HG02981 (cell line): Measurements from ENCODE around the gene RRP9.
"Not testable (repeated sequence)": the region's sequence is repeated elsewhere in the genome, so short reads cannot be mapped to it uniquely, and the experiment has no call there.

Experiments
- ATAC-seq: cut with Tn5 transposase; IDR thresholded peaks from one replicate; pipeline ENCODE4 v1.9.1; 2021; ENCODE audit warnings: mild to moderate bottlenecking, moderate library complexity; ENCODE audit not compliant: unreplicated experiment

RRP9 gene, protein sequence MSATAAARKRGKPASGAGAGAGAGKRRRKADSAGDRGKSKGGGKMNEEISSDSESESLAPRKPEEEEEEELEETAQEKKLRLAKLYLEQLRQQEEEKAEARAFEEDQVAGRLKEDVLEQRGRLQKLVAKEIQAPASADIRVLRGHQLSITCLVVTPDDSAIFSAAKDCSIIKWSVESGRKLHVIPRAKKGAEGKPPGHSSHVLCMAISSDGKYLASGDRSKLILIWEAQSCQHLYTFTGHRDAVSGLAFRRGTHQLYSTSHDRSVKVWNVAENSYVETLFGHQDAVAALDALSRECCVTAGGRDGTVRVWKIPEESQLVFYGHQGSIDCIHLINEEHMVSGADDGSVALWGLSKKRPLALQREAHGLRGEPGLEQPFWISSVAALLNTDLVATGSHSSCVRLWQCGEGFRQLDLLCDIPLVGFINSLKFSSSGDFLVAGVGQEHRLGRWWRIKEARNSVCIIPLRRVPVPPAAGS

DNA sequence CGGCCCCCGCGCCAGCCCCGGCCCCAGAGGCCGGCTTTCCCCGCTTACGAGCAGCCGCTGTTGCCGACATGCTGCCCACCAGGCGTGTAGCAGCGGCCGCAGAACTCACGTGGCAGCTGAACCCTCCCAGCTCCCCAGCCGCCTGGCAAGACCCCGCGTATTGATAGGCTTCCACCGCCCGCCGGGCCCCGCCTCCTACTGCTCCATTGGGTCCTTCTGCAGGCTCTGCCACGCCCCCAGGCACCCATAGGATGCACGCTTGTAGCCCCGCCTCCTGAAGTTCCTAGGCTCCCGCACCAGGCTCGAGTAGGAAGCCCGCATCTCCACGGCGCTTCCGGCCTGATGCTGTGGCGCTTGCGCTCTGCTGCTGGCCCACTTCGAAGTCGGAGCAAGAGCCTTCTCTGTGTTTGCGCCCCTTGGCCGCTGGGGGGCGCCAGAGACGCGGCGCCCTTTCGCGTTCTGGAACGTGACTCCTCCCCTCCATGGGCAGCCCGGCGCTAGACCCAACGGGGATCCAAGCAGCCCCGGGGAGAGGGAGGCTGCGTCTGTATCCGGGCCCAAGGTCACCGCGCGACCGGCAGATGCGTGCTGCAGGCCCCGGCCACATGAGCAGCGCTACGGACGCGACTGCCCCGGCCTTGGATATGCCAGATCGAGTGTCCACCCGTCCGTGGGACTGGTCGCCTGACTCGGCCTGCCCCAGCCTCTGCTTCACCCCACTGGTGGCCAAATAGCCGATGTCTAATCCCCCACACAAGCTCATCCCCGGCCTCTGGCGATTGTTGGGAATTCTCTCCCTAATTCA is at the start of gene RRP9, which contains the start of gene PARP3:
Gene RRP9, minus strand, starts transcription at position 107 of the 805 bp plus-strand sequence. Its CDS starts 37 bp downstream, at position 70.
Gene PARP3, plus strand, starts transcription at position 566 of the 805 bp plus-strand sequence. CDS start 993 bp downstream, outside the sequence.
- peak; percentile 89 for ATAC-seq

DNA sequence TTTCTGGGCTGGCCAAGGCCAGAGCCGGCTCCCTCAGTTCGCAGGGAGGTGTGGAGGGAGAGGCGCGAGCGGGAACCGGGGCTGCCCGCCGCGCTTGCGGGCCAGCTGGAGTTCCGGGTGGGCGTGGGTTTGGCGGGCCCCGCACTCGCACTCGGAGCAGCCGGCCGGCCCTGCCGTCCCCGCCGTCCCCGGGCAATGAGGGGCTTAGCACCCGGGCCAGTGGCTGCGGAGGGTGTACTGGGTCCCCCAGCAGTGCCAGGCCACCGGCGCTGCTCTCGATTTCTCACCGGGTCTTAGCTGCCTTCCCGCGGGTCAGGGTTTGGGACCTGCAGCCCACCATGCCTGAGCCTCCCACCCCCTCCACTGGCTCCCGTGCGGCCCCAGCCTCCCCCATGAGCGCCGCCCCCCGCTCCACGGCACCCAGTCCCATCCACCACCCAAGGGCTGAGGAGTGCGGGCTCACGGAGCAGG is 48.8 kb upstream of the RRP9 start:
- ATAC-seq: not testable (repeated sequence)

DNA sequence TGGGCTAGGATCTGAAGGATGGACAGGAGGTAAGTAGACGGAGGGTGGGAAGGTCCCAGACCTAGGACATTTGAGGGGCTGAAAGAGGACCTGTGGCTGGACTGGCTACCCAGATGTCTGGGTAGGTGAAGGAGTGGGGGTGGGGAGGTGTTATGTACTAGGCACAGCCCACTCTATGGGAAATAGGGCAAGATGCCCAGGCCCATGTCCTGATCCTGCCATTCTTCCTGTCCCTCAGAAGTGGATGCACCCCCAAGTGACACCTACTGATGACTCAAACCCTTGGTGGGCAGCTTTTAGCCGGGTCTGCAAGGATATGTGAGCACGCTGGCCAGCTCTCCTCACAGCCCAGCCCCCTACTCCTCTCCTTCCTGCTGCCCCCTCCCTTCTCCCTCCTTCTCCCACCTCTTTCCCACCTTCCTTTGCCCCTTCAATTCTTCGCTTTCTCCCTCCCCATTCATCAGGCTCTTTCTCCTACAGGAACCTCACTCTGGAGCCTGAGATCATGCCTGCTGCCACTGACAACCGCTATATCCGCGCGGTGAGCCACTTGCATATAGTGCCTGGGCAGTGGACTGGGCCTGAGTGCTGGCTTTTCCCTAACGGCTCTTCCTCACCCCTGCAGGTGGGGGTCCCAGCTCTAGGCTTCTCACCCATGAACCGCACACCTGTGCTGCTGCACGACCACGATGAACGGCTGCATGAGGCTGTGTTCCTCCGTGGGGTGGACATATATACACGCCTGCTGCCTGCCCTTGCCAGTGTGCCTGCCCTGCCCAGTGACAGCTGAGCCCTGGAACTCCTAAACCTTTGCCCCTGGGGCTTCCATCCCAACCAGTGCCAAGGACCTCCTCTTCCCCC is 46.8 kb upstream of the RRP9 start:
- no peak for ATAC-seq

DNA sequence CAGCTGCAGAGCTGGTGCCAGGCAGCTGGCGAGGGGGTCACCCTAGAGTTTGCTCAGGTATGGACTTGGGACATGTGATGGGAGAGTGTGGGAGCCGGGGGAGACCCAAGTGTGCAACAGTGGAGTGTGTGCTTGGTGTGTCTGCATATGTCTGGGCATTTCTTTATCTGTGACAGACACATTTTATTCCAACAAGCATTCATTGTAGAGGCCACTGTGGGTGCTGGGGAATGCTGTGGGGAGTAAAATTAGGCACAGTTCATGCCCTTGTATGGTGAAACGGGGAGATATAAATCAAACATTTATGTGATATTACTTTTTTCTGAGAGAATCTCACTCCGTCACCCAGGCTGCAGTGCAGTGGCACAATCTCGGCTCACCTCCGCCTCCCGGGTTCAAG is 45.9 kb upstream of the RRP9 start:
- no peak for ATAC-seq

DNA sequence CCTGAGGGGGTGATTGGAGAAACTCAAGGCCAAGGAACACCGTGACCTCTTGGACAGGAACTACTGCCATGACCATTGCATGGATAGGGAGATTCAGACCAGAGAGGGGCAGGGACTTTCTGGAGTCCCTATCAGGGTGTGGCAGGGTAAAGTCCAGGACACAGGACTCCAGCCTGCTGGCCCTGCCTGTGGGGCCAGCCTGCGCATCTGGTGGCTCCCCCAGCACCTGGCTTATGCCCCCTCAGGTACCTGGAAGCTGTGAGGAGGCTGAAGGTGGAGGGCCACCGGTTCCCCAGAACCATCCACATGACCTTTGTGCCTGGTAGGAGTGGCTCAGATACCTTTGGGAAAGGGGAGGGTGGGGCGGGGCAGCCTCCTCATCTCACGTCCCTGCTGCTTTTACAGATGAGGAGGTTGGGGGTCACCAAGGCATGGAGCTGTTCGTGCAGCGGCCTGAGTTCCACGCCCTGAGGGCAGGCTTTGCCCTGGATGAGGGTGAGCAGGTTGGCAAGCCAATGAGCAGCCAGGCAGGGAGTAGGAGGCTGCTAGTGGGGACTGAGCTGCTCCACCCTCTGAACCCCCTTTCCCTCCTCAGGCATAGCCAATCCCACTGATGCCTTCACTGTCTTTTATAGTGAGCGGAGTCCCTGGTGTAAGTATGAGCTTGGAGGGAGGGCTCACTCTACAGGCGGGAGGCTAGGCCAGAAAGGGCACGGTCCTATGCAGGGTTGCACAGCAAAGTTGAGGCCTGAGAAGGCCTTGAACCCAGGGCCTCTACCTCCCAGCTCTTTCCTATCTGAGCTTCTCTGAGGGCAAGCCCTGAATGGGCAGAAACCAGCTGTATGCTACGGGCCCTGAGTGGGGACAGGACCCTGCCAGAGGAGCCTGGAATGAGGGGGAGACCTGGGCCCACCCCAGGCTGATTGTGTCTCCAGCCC is 44.6 kb upstream of the RRP9 start:
- ATAC-seq: no peak

DNA sequence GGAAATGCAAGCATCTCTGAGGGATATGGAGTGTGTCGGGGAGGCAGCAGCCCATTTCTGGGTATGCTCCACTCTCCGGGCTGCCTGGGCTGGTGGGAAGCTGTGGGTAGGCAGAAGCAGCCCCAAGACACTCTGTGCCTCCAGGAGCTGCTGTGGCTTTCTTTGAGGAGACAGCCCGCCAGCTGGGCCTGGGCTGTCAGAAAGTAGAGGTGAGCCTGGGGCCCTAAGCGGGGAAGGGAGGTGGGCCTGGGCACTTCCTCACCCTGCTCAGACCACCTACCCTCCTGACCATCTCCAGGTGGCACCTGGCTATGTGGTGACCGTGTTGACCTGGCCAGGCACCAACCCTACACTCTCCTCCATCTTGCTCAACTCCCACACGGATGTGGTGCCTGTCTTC is 43.4 kb upstream of the RRP9 start:
- ATAC-seq: no peak

DNA sequence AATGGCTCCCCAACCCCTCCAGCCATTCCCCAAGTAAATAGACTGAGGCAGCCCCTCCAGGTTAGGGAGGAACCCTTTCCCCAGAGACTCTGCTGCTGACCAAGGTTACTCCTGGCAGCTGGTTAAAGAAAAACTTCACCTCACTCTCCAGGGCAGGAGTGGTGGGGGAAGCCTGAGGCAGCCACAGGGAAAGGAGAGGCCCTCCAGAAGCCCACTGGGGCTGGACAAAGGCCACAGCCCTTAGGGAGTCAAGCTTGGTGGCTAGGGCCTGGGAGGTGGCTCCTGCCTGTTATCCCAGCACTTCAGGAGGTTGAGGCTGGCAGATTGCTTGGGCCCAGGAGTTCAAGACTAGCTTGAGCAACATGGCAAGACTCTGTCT is 42.6 kb upstream of the RRP9 start:
- ATAC-seq: no peak

DNA sequence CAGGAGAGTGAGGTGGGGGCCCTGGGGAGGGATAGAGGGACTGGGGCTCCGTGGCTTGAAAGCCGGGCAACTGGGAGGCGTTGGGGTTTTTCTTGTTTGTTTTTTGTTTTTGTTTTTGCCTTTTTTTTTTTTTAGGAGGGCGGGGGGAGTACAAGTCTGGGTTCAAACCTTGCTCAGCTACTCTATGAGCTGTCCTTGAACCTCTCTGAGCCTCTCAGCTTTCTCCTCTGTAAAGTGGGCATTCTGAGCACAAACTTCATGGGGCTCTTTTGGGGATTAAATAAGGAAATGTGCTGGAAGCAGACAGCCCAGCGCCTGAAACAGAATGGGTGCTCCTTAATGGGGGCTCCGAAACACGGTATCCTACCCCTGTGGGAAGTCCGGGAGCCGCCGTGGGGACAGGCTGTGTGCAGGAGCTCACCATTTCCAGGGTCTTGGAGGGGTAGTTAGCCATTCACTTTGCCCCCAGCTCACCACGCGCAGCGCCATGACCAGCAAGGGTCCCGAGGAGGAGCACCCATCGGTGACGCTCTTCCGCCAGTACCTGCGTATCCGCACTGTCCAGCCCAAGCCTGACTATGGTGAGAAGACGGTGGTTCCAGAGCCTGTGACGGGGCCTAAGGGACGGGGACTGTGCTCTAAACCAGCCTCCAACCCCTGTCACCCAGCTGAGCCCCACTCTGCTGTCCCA is 42.0 kb upstream of the RRP9 start:
- ATAC-seq: no peak

DNA sequence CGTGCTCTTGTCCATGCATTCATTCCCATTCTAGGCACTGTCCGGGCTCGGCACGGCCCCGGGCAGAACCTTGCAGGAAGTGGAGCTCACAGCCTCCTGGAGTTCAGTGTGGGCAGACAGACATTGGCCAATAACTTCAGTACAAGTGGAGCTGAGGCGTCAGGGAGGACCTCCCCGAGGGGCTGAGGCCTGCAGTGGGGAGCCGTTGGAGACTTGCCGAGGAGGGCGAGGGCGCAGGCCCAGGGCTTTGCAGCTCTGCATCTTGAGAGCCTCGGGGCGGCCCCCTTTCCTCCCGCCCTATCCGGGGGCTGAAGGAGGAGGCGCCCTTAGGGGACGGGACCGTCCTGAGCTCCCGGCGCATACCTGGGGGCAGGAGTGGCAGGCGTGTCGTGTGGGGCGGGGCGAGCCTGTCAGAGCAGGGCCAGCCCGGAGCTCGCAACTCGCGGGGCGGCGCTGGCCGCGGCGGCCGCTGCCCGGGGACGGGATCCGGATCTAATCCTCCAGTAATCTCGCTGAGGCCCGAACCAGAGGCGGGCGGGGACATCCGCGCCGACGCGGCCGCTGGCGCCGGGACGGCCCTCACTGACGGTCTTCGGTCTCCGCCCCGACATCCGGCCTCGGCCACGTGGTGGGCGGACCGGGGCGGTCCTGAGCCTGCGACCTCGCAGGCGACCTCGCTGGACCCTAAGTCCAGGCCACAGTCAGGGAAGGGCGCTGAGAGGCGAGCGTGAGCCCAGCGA is 41.3 kb upstream of the RRP9 start, which contains the start of gene ACY1:
Gene ACY1, plus strand, starts transcription at position 698 of the 740 bp plus-strand sequence. CDS start 530 bp downstream, outside the sequence.
- peak; percentile 59 for ATAC-seq

DNA sequence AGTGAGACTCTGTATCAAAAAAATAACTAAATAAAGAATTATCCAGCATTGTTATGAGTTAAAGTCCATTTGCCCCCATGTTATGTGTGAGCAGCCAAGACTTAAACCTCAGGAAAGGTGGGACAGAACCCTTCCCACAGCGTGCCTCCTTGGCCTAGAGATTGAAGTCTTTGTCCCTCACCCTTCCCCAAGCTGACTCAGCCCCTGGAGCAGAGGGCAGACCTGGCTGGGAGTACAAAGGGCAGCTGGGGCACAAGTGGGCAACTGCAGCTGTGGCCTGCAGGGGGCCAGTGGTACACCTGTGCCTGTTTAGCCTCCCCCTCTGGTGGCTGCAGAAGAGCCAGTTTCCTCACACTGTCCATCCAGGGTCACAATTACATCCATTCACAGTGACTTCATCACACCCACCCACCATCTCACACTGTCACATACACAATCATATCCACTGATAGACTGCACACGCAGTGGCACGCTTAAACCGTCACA is 40.7 kb upstream of the RRP9 start:
- peak; percentile 51 for ATAC-seq

DNA sequence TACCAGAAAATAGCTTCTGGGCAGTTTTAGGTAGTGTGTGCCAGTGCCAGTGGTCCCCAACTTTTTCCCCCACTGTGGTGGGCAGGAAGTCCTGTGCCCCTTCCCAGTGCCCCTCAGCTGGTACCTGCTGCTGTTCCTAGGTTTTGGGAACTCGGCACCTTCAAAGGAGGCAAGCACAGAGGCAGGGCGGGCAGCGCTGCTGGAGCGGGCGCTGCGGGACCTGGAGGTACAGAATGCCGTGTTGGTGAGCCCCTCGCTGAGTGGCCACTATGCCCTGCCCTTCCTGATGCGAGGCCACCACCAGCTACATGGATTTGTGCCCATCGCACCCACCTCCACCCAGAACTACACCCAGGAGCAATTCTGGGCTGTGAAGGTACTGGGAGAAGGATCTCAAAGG is 38.5 kb upstream of the RRP9 start:
- ATAC-seq: no peak

DNA sequence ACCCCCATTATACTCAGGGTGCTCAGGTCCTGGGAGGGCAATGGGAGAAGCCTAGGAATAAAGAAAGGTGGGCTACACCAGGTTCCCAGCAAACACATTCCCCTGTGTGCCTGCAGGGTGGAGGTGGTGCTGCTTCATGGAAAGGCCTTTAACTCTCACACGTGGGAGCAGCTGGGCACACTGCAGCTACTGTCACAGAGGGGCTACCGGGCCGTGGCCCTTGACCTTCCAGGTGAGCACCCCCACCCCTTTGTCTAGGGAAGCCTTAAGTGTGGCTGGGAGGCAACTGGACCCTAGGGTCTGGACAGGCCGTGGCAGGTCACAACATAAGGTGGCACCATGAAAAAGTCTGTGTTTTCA is 36.4 kb upstream of the RRP9 start:
- ATAC-seq: no peak

DNA sequence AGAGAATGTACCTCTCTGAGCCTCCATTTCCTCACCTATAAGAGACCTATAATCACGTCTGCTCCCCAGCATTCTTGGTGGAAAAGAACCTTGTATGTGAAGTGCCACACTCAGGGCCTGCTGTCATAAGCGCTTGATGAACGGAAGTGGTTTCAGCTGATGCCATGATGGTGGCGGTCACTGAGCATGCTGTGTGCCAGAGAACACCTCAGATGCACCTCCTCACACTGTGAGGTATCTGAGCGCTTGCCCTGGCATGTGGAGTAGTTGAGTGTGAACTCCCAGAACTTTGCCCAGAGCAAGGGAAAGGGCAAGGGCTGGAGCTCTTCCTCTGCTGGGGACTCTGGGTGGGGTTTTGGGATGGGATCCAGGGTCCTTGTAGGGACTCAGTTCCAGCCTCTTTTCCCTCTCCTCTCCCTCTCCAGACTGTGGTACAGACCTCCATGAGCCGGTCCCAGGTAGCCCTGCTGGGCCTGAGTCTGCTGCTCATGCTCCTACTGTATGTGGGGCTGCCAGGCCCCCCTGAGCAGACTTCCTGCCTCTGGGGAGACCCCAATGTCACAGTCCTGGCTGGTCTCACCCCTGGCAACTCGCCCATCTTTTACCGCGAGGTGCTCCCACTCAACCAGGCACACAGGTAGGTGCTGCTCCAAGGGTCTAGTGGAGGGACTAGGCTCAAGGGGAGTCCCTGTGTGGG is 35.9 kb upstream of the RRP9 start:
- no peak for ATAC-seq

DNA sequence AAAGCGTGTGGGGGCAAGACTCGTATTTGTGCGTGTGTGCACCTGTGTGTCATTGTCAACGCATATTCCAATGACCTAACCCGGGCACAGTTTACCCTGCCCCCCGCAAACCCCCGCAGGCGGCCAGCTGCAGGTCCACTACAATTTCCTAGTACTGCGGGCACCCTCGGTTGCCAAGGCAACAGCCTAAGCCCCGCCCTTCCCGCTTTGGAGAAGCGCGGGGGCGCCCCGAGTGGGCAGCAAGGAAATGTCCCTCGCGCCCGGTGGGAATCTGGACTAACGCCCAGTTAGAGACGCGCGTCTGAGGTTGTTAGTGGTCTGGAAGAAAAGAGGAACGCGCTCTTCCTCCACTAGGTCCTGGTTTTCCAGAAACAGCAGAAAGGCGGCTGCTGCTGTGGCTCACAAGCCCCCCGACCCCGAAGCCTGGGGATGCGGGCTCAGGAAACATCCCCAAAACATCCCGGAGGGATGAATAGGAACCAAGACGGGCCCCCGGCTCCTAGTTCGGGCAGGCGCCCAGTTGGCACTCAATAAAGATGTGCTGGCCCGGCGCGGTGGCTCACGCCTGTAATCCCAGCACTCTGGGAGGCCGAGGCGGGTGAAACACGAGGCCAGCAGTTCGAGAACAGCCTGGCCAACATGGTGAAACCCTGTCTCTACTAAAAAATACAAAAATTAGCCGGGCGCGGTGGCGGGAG is 34.3 kb upstream of the RRP9 start:
- no peak for ATAC-seq

DNA sequence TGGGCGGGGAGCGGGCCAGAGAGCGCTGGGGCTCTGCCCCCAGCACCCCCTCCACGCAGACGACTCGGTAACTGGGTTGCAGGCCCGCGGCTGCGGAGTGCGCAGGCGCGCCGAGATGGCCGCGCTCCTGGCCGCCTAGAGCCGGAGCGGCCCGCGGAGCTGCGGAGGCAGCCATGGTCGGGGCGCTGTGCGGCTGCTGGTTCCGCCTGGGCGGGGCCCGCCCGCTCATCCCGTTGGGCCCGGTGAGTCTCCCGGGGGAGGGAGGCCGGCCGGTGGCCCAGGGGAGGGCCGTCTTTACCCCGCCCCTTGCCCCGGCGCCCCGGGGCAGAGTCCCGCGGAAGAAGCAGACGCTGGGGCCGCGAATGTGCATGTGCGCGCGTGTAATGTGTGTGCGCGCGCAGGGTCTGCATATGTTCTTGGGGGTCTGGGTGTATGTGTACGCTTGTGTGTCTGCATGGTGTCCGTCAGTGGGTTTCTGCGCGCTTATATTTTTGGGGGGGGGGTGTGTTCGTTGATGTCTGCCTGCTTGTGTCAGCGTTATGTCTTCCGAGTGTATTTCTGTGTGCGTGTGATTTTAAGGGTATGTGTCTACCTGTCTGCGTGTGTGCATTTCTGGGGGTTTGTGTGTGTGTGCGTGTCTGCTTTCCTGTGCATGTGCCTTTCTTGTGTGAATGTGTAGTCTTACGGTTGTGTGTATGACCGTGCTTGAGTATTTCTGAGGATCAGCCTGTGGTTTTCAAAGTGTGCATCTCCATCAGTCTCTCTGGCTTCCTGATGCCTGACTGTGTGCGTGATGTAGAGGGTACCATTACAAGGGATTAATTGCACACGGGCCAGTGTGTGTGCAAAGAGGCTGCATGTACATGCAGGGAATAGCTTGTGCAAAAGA is 33.5 kb upstream of the RRP9 start, which contains the start of gene ABHD14A:
Gene ABHD14A, plus strand, starts transcription at position 102 of the 889 bp plus-strand sequence. Its CDS starts 72 bp downstream, at position 174.
- ATAC-seq: peak; percentile 41
